Posterior cingulate gyrus (tissue), 11 donors: Measurements from ENCODE around the gene ELMO3.

Source experiments
- DNase-seq, 10 donors: peaks; one replicate each; pipeline versions ENCODE4 v3.0.0 to v3.0.0-alpha.2; 2020 to 2021; ENCODE audit warnings: mixed read lengths in 3 of 10
- intact Hi-C: fragments of 100-400 bp; cut with DNase I; formaldehyde crosslinking; loops from one replicate; pipeline ENCODE4 v1.15.1; 2023

Gene ELMO3

DNA sequence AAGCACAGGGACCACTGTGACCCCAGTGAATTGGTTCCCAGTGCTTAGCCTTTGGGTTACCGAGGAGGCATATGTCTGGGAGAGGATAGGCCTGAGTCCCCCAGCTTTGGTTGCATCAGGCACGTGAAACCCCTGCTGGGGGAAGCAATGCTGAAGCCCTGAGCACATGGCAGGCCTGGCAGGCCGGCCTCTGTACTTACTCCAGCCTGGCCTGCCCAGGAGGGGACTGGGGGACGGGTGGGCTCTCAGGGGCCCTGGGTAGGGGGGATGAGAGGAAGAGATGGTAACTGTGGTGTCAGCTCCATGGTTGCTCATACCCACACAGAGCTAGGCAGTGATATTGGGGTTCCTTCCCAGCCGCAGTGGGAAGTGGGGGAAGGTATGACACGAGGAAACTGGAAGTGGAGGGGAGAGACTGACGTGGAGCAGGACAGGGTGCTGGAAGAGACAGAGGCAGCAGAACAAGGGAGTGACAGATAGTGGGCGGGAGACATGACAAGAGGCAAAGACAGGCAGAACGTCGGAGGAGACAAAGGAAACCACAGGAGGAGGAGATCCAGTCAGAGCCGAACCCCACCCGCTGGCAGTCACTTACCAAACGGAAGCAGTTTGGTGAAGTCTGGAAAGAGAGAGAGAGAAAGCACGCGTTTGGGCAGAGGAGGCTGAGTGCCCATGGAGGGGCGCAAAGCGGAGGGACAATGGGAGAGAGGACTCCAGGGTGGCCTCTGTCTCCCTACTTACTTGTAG is 37.1 kb downstream of the ELMO3 start:
- intact Hi-C loops, result no loop called here
- DNase-seq, result peak in 2 of 10 donors; percentile 54 to 69

DNA sequence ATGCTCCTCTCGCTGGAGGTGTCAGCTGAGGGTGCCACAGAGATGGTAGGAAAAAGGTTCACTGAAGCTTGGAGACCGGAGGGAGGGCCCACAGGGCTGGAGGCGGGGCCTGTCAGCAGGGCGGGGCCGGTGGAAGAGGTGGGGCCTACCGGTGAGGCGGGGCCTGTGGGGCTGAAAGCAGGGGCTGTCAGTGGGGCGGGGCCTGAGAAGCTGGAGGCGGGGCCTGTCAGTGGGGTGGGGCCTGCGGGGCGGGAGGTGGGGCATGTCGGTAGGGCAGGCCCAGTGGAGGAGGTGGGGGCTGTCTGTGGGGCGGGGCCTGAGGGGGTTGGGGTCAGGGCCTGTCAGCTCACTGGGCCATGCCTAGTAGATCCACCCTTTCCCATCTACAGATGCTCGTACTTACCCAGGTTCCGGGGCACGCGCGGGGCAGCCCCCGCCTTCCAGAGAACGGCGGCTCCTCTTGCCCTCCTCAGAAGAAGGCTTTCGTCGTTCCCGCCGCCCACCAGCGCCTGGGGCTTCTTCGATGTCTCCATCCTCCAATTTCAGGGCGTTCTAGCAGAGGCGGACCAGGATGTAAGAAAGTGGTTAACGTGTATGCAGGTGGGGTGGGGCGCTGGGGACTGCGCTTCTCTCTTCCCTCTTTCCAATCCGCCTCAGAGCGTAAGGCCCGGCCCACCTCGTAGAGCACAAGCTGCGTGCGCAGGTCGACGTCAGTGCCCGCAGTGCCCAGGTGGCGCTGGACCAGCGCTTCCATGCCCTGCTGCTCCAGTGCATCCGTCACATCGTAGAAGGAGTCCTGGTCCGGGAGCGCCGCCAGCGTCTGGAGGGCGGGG is 37.8 kb downstream of the ELMO3 start:
- intact Hi-C loops, result no loop called here
- peak in 4 of 10 donors; percentile 61 to 88 (median 84) for DNase-seq

DNA sequence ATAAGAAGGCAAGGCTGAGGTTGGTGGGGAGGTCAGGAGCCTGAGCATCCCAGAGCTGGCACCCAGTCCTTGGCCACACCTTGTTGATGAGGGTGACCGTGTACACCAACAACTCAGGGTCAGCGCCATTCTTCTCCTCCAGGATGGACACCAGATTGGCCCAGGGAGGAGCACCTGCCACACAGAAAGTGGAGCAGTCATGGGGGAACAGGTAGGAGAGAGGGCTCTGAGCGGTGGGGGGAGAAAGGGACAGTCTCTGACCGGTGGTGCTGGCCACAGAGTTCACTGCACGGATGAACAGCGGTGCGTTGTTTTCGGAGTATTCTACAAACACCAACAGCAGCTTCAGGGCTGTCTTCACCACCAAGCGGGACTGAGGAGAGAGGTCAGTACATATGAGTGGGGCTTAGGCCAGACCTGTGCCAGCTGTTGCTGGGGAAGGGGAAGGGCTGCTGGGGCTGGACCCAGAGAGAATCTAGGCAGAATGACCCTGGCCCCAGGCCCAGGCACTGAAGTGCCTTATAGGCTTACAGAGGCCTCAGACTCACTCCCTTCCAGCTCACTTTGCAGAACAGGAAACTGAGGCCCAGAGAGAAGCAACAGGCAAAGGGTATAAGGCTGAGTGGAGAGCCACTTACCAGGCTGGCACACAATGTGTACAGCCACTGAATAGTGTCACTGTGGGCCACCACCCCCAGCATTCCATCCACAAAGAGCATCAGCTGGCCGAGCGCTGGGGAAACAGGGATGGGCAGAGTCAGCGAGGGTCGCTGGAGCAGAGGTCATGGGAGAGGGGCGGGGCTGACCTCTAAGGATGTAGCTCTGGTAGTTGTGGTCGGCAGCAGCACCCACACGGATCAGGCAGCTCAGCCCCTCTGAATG is 38.7 kb downstream of the ELMO3 start:
- DNase-seq, result peak in 3 of 10 donors; percentile 55 to 79 (median 58)
- intact Hi-C loops, result no loop called here

DNA sequence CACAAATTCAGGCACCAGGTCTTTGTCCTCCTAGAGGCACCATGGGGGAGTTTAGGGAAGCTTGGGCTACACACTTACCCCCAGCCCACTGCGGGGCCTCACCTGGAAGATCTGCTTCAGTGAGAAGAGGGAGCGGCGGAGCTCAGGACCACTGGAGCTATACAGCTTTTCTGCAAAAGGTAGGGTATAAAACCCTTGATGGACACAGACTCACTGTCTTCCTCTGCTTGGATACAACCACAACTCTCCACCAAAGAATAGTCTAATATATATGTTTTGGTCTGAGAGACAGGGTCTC is 39.3 kb downstream of the ELMO3 start:
- peak in 1 of 10 donors; percentile 39 for DNase-seq
- intact Hi-C loops, result no loop called here

DNA sequence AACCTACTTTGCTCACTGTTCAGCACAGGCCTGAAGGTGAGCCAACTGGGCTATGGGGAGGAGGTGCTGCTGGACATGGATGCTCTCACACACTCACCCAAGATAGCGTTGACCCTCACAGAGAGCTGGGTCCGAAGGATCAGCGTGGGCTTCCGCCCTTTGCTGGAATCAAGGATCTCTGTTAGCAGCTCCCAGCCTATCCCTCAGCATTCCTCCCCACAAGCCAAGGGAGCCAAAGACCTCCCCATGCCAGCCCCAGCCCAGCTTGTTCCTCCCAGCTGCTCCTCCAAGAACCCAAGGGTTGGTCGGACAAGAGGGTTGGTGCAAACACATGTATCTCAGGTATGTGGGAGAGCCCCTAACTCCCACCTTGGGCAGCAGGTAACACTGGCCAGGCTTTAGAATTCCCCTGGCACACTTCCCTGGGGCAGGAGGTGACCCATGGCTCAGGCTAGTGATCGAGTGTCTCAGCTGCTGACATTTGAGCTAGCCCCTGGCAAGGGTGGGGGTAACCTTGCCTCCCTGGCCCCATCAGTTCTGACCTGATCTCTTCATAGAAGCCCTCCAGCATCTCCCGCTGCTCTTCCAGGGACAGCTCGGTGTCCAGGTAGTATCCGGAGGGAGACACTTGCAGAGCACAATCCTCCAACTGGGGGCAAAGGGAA is 40.0 kb downstream of the ELMO3 start:
- intact Hi-C loops, result no loop called here
- peak in 3 of 10 donors; percentile 42 to 66 (median 50) for DNase-seq

DNA sequence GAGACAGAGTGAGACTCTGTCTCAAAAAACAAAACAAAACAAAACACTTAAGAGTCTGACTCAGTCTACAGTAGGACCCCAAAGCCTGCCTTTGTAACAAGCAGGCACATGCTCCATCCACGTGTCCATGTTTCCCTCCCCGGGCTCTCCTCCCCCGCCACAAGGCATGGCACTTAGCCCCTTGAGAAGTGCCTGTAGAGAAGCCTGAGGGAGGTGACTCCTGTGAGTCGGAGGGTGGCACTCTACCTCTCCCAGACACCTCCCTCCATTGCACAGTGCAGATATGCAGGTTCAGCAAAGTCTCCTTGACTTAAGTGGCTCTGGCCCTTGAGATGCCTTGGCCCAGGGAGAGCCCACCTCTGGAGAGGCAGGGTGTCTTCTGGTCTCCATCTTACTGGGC is 41.6 kb downstream of the ELMO3 start:
- intact Hi-C loops, result no loop called here

DNA sequence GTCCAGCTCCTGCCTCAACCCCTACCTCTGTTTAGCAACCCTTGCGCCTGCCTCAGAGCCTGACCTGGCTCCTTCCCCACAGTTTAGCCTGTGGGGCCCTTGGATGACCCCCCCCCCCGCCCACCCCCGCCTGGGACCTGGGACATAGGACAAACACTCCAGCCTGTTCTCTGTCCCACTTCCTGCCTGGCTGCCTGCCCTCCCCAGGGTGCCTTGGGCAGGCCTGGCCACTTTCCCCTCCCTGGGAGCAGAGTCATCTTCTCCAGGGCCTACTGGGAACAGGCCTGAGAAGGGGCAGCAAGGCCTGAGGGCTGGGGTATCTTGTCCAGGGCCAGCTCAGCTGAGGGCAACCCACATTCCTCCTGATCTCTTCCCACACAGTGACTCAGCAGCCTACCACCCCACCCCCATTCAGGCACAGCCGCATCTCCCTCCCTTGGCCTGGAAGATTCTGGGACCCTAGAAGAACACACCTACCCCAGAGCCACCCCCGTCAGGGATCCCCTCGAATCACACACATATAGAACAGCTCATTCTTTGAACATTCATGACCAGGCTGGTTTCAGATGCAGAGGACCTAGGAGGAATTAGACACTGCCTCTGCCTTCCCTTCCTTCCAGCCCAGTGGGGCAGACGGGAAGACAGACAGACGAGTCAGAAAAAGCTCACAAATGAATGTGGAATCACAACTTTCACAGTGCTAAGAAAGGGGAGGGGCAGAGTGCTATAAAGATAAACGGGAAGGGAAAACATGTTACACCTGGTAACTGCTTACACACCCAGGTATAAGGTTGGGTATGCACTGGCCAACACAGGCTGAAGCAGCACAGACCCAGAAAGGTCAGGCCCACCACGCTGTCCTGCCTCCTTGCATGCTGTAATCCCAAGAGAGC is 42.3 kb downstream of the ELMO3 start:
- DNase-seq, result peak in 3 of 10 donors; percentile 70 to 77 (median 71)
- intact Hi-C loops, result no loop called here

More for the DNA sequence above, 41.6 kb downstream of the ELMO3 start:
- DNase-seq, result peak in 3 of 10 donors; percentile 0 to 41 (median 36)

DNA sequence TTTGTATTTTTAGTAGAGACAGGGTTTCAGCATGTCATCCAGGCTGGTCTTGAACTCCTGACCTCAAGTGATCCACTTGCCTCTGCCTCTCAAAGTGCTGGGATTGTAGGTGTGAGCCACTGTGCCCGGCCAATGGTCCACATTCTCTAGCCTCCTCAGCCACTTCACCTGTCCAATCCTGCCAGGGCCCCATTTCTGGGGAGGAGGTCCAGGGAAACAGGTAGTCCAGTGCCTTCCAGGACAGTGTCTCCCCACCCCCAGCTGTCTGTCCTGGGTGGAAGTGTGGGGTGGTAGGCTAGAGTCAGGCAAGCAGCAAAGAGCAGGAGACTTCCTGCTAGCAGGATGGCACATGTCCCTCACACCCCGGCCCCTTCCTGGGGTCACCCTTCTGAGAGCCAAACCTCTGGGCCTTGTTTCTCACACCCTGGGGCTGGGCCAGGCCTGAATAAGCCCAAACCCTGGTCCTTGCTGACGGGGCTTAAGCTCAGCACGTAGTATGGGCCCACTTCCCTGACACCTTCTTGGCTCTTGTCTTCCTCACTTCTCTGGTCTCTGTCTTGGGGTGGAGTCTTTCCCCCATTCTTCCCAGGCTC is 43.3 kb downstream of the ELMO3 start:
- intact Hi-C loops, result no loop called here
- DNase-seq, result peak in 3 of 10 donors; percentile 24 to 73 (median 45)

DNA sequence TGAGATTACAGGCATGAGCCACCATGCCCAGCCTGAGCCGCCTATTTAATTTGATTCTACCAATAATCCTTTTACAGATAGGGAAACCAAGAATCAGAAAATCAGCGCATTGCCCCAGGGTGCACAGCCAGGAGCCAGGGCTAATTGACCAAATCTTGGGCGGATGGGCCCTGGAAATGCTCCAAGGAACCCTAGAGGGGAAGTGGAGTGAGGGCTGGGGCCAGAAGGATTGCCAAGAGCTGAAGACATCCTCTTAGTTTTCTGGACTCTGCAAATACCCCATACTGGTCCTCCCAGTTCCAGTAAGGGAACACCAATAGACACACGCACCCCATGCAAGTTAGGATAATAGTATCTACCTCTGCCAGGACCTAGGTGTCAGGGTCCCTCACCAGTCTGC is 44.5 kb downstream of the ELMO3 start:
- intact Hi-C loops, result no loop called here
- DNase-seq, result peak in 3 of 10 donors; percentile 45 to 70 (median 47)

DNA sequence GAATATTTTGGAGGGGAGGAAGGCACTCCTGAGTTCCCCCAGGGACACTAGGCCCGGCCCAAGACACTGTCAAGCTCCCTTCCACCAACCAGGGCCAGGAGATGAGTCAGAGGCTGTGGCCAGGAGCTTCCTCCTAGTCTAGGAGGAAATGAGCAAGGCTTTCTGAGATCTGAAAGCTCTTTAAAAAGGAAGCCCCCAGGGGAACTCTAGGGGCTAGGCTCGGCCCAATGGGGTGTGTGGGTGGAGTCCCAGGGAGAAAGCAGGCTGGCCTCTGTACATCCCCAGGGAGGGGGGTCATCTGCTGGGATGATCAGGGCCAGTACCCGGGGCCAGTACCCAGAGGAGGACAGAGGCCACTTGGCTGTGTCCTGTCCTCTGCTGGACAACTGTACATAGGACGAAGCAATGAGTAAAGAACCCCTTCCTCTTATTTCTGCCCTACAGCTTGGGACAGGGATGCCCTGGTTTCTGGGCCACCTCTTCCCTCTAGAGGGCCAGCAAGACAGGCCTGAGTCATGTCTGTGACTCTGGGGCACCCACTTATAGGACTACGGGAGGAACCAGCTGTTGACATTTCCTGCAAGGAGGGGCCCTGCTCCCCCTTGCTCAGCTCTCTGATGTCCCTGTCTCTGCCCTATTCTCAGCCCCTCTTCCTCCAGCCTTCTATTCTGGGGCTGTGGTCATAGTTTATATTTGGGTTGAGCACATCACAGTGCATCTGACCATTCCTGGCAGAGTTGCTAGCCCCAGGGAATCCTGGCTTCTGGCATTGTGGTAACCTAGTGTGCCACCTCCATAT is 45.7 kb downstream of the ELMO3 start:
- intact Hi-C loops, result no loop called here
- peak in 6 of 10 donors; percentile 26 to 88 (median 54) for DNase-seq

DNA sequence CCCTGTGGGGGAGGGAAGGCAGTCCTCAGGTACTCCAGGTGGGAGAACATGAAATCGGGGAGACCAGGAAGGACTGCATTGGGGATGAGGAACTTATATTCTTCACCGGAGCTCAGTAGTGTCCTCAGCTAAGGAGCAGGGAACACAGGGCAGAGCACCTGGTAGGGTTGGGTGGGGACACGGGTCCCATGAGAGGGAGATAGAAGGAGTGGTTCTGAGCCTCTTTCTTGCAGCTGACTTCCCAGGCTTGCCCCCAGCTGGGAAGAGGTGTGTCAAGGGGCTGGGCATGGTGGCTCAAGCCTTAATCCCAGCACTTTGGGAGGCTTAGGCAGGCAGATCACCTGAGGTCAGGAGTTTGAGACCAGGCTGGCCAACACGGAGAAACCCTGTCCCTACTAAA is 46.3 kb downstream of the ELMO3 start:
- intact Hi-C loops, result no loop called here
- DNase-seq, result peak in 3 of 10 donors; percentile 12 to 47 (median 35)

DNA sequence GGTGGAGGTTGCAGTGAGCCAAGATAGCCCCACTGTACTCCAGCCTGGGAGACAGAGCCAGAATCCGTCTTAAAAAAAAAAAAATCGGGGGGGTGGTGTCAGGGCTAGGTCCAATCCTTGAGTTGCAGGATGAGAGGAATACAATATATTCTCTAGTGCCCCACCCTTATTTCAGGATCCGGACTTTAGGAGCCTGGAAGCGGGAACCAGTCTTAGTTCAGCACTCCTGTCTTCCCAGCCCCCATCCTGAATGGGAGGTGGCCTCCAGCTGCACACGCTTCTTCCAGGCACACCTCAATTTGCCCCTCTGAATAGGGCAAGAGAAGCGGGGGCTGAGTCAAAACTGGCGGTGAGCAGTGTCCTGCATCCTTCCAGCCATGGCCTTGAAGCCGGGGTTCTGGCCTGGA is 46.7 kb downstream of the ELMO3 start:
- peak in 1 of 10 donors; percentile 1 for DNase-seq
- intact Hi-C loops, result no loop called here

DNA sequence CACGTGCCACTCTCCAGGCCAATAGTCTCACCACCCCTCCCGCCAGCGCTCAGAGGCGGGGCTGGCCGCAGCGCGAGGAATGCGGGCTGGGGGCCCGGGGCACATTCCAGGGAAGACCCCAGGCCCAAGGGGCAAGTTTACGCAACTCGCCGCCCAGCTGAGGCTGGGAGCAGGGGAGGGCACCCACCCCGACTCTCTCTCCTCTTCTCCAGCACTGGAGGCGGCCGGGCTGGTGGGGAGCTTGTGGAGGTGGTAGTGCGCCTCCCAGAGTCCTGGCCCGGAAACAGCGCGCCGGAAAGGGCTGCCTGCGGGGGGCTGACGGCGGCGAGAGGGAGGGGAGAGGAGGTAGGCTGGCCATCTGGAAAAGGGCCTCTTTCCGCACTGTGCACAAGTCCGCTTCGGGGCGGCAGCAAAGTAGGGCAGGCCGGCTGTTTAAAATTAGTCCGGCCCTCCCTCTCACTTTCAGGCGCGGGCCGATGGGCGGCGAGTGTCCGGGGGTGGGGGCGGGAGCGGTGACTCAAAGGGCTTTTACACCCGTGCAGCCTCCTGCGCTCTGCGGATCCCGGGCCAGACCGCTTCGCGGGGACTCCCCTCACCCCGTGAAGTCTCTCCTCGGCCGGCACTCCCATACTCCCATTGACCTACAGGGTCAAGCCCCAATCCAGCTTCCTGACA is 47.3 kb downstream of the ELMO3 start:
- intact Hi-C loops, result no loop called here
- peak; percentile 44 to 92 (median 58) for DNase-seq

DNA sequence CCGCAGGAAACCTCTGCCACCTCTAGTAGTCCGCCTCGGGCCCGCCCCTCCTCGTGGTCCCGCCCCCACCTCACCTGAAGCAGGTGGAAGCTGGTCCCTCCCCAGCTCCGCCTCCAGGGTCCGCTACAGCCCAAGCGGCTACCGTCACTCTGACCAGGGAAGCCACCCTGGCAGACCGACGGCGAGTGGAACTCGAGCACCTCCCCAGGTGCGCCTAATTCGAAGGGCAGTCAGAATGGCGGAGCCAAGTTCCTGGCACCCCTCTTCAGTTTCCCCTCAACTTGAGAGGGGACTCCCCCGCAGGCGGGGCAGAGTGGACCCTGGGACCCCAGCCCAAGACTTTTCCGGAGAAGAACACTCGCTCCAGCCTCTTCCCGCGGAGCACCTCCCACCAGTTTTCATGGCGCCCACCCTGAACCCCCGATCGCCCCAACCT is 47.8 kb downstream of the ELMO3 start:
- intact Hi-C loops, result no loop called here
- DNase-seq, result peak in 2 of 10 donors; percentile 80 to 81

DNA sequence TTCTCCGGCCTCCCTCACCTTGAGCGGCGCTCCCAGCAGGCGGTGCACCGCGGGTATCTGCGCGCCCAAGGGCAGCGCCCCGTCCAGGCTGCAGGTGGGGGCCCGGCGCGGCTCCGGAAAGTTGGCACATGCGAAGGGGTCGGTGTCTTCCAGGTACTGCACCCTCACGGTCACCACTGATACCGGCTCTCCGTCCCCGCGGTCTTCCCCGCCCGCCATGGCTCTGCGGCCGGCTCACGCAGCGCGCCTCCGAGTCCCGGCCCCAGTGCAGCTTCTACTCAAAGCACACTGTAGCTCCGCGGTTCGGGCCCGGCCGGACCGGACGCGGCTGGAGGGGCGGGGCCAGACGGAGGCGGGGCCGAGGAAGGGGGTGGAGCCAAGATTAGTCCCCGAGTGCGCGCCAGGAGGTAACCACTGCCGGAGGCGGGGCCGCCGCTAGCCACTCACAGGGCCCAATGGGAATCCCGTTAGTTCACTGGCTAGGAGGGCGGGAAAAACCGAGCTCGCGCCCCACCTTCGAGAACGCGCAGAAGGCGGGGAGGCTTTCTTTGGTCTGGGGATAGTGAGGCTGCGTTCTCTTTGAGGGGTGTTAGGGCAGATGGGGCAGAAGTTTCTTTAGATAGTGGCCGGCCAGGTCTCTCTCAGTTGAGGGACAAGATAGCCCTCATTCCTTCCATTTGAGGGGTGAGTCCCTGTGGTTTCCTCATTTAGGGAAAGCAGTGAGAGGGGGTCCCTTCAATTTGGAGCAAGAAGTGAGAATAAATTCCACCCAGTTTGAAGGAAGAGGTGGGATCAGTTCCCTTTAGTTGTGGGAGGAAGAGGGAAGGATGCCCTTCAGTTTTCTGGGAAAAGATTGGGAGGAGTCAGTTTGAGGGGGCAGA is 48.5 kb downstream of the ELMO3 start, which contains the start of gene FHOD1:
Gene FHOD1 (minus strand): TSS at position 290 of the 881 bp plus-strand sequence. CDS start 71 bp downstream, at position 219.
- intact Hi-C loops, result no loop called here
- peak; percentile 89 to 99 (median 96) for DNase-seq

DNA sequence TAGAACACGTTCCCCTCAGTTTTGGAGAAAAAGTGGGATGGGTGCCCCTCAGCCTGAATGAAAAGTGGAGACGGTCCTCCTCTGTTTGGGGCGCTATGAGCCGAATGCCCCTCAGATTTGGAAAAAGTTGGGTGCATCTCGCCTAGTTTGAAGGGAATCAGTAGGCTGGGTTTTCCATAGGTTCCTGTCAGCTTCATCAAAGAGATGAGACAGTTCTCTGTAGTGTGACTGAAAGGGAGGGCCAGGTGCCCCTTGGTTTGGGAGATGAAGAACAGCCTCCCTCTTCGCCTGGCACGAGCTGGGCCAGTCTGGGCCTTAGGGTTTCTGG is 49.1 kb downstream of the ELMO3 start:
- DNase-seq, result no peak
- intact Hi-C loops, result no loop called here
